Transverse colon (tissue), 4 donors: ENCODE data around the gene ZBTB20. TPM values are rescaled to one million over a fixed set of nuclear protein-coding genes. Genes with fewer than 3 reads are reported as not detected.

Source experiments
- DNase-seq: peaks from one replicate; pipeline ENCODE4 v3.0.0-alpha.2; 2019
- H3K27ac ChIP-seq, 4 donors: fragments of 200-600 bp; sonication (generic); 2 replicates each; pipeline ENCODE4 v1.5.1; 2016 to 2018; ENCODE audit warnings: inconsistent platforms in 4 of 4
- H3K27me3 ChIP-seq: fragments of 200-600 bp; sonication (generic); 2 replicates; pipeline ENCODE4 v1.5.1; 2017; ENCODE audit warnings: inconsistent platforms
- H3K36me3 ChIP-seq, 4 donors: fragments of 200-600 bp; sonication (generic); 2 replicates each; pipeline ENCODE4 v1.5.1; 2017 to 2019; ENCODE audit warnings: inconsistent platforms in 4 of 4
- H3K4me1 ChIP-seq, 4 donors: fragments of 200-600 bp; sonication (generic); 2 replicates each; pipeline ENCODE4 v1.5.1; 2017 to 2020; ENCODE audit warnings: inconsistent platforms in 4 of 4
- H3K4me3 ChIP-seq, 4 donors: fragments of 200-600 bp; sonication (generic); 1 replicate in 1 of 4; 2 replicates in 3 of 4; pipeline versions ENCODE4 v1.5.1 to v1.6.1; 2017 to 2019; ENCODE audit warnings: inconsistent platforms in 4 of 4
- H3K9me3 ChIP-seq, 2 donors: fragments of 200-600 bp; sonication (generic); 2 replicates each; pipeline ENCODE4 v1.5.1; 2017 to 2019; ENCODE audit warnings: inconsistent platforms in 2 of 2
- CTCF ChIP-seq, 5 experiments: fragments of 200-600 bp in 3 of 5; fragments of 450-650 bp in 2 of 5; sonication (generic) in 3 of 5; IDR thresholded peaks; 1 replicate in 2 of 5; 2 replicates in 3 of 5; pipeline ENCODE4 v1.5.1; 2016 to 2017; ENCODE audit warnings: antibody characterized with exemption in 5 of 5, inconsistent platforms in 3 of 5, mild to moderate bottlenecking in 2 of 5, moderate library complexity in 1 of 5
- EP300 ChIP-seq: sonication (generic); formaldehyde crosslinking; IDR thresholded peaks from one replicate; pipeline ENCODE4 v1.6.1; 2017; ENCODE audit warnings: antibody characterized with exemption, low read depth
- POLR2A ChIP-seq: fragments of 450-650 bp; IDR thresholded peaks from one replicate; pipeline ENCODE4 v1.6.1; 2016; ENCODE audit warnings: antibody characterized with exemption, mild to moderate bottlenecking, moderate library complexity
- POLR2AphosphoS5 ChIP-seq, 3 donors: sonication (generic); formaldehyde crosslinking; IDR thresholded peaks; one replicate each; pipeline ENCODE4 v1.6.1; 2016; ENCODE audit warnings: antibody characterized with exemption in 3 of 3
- WGBS, 2 donors: methylation state at CpG; one replicate each; pipeline ENCODE4 v1.1.5; 2018; ENCODE audit warnings: low coverage in 1 of 2; 5-methylcytosine and 5-hydroxymethylcytosine counted together
- in situ Hi-C, 4 donors: fragments of 200-750 bp; cut with MboI; loops; one replicate each; pipeline versions ENCODE4 v1.15.0 to v1.15.1; 2017; ENCODE audit warnings: low sequenced_read_pairs in 3 of 4, low pct_ligation_motif_present in 1 of 4, low pct_unique_long_range_greater_than_20kb in 1 of 4
- intact Hi-C: fragments of 100-400 bp; cut with DNase I; formaldehyde crosslinking; loops from one replicate; pipeline ENCODE4 v1.15.1; 2023; ENCODE audit warnings: low total_unique reads
- total RNA-seq, 4 donors: library from RNA; depleted of rRNA; stranded (reverse); fragments of >200 nt; gene quantifications; one replicate each; pipeline ENCODE4 v1.1.0, GENCODE V29; 2016

The ZBTB20 gene
- total RNA-seq, 4 donors from 2014 or later, result 44.6 to 50.5 (median 46.4) TPM

- Histone ChIP-seq H3K36me3 (no peaks in the 10 kb centered on the region), H3K9me3 (no peaks in the 10 kb centered on the region), H3K4me1 (peaks cover 0 to 16% (median 1%) of the 10 kb centered on the region in 4 donors), H3K4me3 (no peak overlapping the region), H3K27ac (no peak overlapping the region), H3K27me3 (no peaks in the 10 kb centered on the region)
- intact Hi-C loops (no loop called here), in situ Hi-C loops (no loop called here)
- 65 to 68% methylated on average over 2 of the region's 2 CpGs for WGBS, 2 donors
- DNase-seq, result no peak
- TF ChIP-seq POLR2A, result no peak
- TF ChIP-seq EP300, result no peak
- TF ChIP-seq POLR2AphosphoS5 (IDR thresholded peaks at IDR 0.05), result no peak
- no peak for TF ChIP-seq CTCF (IDR thresholded peaks at IDR 0.05)
Observed at GRCh38 chr3:114374433-114374990, 772.6 kb downstream of the ZBTB20 start.

- Histone ChIP-seq H3K36me3 (no peaks in the 10 kb centered on the region), H3K4me3 (no peak overlapping the region), H3K27ac (no peak overlapping the region), H3K4me1 (peaks cover 0 to 10% (median 4%) of the 10 kb centered on the region in 4 donors), H3K9me3 (no peaks in the 10 kb centered on the region), H3K27me3 (no peaks in the 10 kb centered on the region)
- TF ChIP-seq CTCF (IDR thresholded peaks at IDR 0.05), result no peak
- TF ChIP-seq EP300, result no peak
- no peak for TF ChIP-seq POLR2A
- no peak for TF ChIP-seq POLR2AphosphoS5 (IDR thresholded peaks at IDR 0.05)
- in situ Hi-C loops (no loop called here), intact Hi-C loops (no loop called here)
- no peak for DNase-seq
- 39 to 51% methylated on average over 3 of the region's 3 CpGs for WGBS, 2 donors
Observed at GRCh38 chr3:114370537-114371174, 776.4 kb downstream of the ZBTB20 start.

- intact Hi-C loops (no loop called here), in situ Hi-C loops (no loop called here)
- 49 to 59% methylated on average over 3 of the region's 3 CpGs for WGBS, 2 donors
- Histone ChIP-seq H3K9me3 (no peaks in the 10 kb centered on the region), H3K27ac (no peak overlapping the region), H3K36me3 (no peaks in the 10 kb centered on the region), H3K4me3 (no peak overlapping the region), H3K4me1 (peaks cover 8 to 14% (median 12%) of the 10 kb centered on the region in 4 donors), H3K27me3 (no peaks in the 10 kb centered on the region)
- DNase-seq, result no peak
- TF ChIP-seq POLR2A, result no peak
- no peak for TF ChIP-seq POLR2AphosphoS5 (IDR thresholded peaks at IDR 0.05)
- no peak for TF ChIP-seq EP300
- no peak for TF ChIP-seq CTCF (IDR thresholded peaks at IDR 0.05)
Observed at GRCh38 chr3:114365909-114366308, 781.2 kb downstream of the ZBTB20 start.

GRCh38 chr3:114364806-114365654, 782.1 kb downstream of the ZBTB20 start:
- H3K36me3 ChIP-seq, result no peaks in the 10 kb centered on the region
- intact Hi-C loops, result no loop called here
- H3K27ac ChIP-seq, result no peak overlapping the region
- no peak for DNase-seq
- no peaks in the 10 kb centered on the region for H3K9me3 ChIP-seq
- in situ Hi-C loops, result no loop called here
- peaks cover 7 to 13% (median 10%) of the 10 kb centered on the region in 4 donors for H3K4me1 ChIP-seq
- no peak for TF ChIP-seq POLR2AphosphoS5 (IDR thresholded peaks at IDR 0.05)
- TF ChIP-seq EP300, result no peak
- TF ChIP-seq POLR2A, result no peak
- no peak for TF ChIP-seq CTCF (IDR thresholded peaks at IDR 0.05)
- H3K4me3 ChIP-seq, result no peak overlapping the region
- 77 to 78% methylated on average over 3 to 6 of the region's 6 CpGs for WGBS, 2 donors
- no peaks in the 10 kb centered on the region for H3K27me3 ChIP-seq
